Fibroblast of skin of abdomen (primary cell): Measurements from ENCODE around the gene RPS29.
A peak's percentile ranks its signal among the peaks of the same experiment; 100 is the strongest.

Experiments used
- DNase-seq: peaks from one replicate; pipeline ENCODE4 v3.0.0-alpha.2; 2013

RPS29 gene

DNA sequence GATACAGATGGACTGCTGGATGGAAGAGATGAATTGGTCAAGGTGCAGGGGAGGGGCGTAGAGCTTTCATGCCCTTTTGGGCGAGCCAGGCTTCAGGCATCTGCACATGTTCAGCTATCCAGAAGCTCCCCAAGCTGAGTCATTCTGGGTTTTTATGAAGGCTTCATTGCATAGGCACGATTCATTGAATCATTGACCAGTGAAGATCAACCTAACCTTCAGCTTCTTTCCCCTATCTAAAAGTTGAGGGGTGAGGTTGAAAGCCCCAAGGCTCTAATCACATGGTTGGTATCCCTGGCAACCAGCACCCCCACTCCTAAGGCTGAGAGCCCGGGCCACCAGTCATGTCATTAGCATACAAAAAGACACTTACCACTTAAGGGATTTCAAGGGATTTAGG lies 36.3 kb downstream of the RPS29 start:
- peak; percentile 25 for DNase-seq

DNA sequence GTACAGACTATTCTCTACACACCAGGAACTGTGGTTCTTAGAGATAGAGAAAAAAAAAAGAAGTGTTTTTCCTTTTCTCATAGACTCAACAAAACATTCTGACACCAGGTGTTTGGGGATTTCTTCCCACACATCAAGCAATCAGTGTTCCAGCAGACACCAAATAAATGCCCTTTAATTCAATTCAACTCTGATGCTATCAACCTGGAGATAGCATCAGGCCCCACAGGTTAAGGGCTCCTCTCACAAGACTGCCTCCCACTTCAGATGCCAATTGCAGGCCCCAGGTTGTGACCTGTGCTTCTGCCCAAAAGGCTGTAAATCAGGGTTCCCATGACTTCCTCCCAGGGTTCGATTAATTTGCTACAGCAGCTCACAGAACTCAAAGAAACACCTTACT lies 36.7 kb downstream of the RPS29 start:
- DNase-seq = no peak

DNA sequence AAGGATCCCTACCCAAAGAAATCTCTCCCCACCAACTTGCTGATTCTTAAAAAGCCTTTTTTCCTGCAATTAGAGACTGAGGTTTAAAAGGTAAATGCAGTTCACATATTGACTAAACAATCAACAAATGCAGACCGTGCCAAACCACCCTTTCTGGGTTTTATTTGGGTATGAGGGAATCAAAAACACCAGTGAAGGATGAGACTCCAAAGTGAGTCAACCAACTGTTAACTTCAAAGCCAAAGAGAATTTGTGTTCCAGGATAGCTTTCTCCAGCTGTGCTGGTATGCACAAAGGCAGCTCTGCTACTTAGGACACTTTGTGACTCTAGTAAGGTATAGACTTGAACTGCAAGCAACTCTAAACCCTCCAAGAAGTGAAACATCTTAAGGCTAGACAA lies 39.4 kb downstream of the RPS29 start:
- DNase-seq = no peak

DNA sequence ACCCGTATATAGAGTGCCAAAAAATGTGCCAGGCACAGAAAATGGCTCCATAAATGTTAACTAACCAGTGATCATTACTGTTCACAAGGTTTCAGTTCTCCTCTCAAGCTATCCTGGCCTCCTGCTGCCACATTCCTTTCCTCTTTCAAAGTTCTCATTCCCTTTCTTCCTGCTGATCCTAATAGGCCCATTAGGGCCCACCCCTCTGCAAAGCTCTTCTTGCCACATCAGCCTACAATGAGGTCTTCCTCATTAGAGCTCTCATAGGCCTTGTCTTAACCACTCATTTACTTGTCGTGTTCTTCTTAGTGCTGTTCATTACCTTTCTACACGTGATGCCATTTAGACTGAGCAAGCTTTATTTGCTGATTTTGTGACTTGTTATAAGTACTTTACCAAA lies 40.5 kb downstream of the RPS29 start:
- no peak for DNase-seq

DNA sequence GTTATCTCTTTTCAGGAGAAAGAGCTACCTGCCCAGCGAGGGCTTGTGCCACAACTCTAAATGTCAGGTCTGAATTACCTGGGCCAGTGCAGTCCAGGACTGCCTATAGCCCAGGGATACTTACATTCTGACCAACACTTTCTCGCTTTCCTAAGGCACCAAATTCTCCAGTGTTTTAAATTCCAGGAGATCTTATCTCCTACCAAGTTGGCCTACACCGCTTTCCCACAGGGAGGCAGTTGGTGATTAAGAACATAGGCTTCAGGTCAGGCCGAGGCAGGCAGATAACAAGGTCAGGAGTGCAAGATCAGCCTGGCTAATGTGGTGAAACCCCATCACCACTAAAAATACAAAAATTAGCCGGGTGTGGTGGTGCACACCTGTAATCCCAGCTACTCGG lies 41.1 kb downstream of the RPS29 start:
- DNase-seq = no peak

DNA sequence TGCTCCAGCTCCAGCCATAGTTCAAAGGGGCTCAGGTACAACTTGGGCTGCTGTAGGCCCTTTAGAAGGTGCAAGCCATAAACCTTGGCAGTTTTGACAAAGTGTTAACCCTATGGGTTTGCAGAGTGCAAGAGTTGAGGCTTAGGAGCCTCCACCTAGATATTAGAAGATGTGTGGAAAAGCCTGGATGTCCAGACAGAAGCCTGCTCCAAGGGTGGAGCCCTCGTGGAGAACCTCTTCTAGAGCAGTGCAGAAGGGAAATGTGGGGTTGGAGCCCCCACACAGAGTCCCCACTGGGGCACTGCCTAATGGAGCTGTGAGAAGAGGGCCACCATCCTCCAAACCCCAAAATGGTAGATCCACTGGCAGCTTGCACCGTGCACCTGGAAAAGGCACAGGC lies 45.1 kb downstream of the RPS29 start:
- no peak for DNase-seq

DNA sequence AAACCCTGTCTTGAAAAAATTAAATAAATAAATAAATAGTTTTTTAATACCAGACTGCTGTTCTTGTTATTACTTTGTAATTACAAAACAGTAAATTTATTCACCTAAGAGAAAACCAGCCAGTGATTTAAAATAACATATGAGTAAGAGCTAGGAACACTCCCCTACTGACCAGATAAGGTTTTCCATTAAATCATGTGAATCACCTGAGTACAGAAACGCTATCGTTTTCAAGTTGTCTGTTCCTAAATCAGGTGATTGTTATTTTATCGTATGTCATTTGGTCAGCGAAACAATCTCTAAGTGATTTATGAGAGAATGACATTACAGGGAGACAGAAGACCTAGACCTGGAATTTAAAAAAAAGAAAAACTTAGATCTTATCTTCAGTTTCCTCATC lies 47.3 kb downstream of the RPS29 start:
- DNase-seq = no peak
